OCI-LY1 (cell line): ENCODE data around the gene STXBP3.

Source experiments
- H2AFZ ChIP-seq: fragments of 200-600 bp; sonication (generic), shearing (Covaris generic); 2 replicates; pipeline ENCODE4 v1.6.0; 2014; ENCODE audit warnings: antibody characterized with exemption, mild to moderate bottlenecking, low read length
- H3F3A ChIP-seq: fragments of 200-600 bp; sonication (generic), shearing (Covaris generic); 2 replicates; pipeline ENCODE4 v1.6.0; 2014; ENCODE audit warnings: mild to moderate bottlenecking, antibody characterized with exemption, low read length, moderate library complexity; ENCODE audit not compliant: insufficient read depth
- H3K27ac ChIP-seq: fragments of 200-600 bp; sonication (generic); 2 replicates; pipeline ENCODE4 v1.5.1; 2014; ENCODE audit warnings: low read length, mixed run types, mild to moderate bottlenecking, low read depth; ENCODE audit not compliant: poor library complexity, severe bottlenecking
- H3K27me3 ChIP-seq: fragments of 200-600 bp; sonication (generic); 2 replicates; pipeline ENCODE4 v1.6.0; 2014; ENCODE audit warnings: antibody characterized with exemption, mild to moderate bottlenecking, low read length, moderate library complexity; ENCODE audit not compliant: insufficient read depth
- H3K36me3 ChIP-seq: fragments of 200-600 bp; sonication (generic); 2 replicates; pipeline ENCODE4 v1.6.1; 2014; ENCODE audit warnings: mild to moderate bottlenecking, antibody characterized with exemption, low read length, moderate library complexity, mixed read lengths; ENCODE audit not compliant: insufficient read depth
- H3K4me1 ChIP-seq: fragments of 200-600 bp; sonication (generic); 2 replicates; pipeline ENCODE4 v1.5.1; 2014; ENCODE audit warnings: mild to moderate bottlenecking, low read length, moderate library complexity; ENCODE audit not compliant: insufficient read depth, severe bottlenecking
- H3K4me2 ChIP-seq: fragments of 200-600 bp; sonication (generic), shearing (Covaris generic); 2 replicates; pipeline ENCODE4 v1.6.1; 2014; ENCODE audit warnings: low read length
- H3K4me3 ChIP-seq: fragments of 200-600 bp; sonication (generic); 2 replicates; pipeline ENCODE4 v1.5.1; 2014; ENCODE audit warnings: low read length, low read depth, mild to moderate bottlenecking, mixed read lengths; ENCODE audit not compliant: poor library complexity, severe bottlenecking
- H3K79me2 ChIP-seq: fragments of 200-600 bp; shearing (Covaris generic); 2 replicates; pipeline ENCODE4 v1.6.1; 2016; ENCODE audit warnings: mixed run types, low read length, mixed read lengths; ENCODE audit not compliant: insufficient read depth
- H3K9ac ChIP-seq: fragments of 200-600 bp; sonication (generic), shearing (Covaris generic); 2 replicates; pipeline ENCODE4 v1.6.1; 2014; ENCODE audit warnings: mild to moderate bottlenecking, low read length, mixed read lengths
- H3K9me2 ChIP-seq: fragments of 200-600 bp; sonication (generic), shearing (Covaris generic); 2 replicates; pipeline ENCODE4 v1.6.1; 2014; ENCODE audit warnings: low read depth, mild to moderate bottlenecking, low read length, mixed read lengths
- H3K9me3 ChIP-seq: fragments of 200-600 bp; shearing (Covaris generic); 2 replicates; pipeline ENCODE4 v1.6.1; 2014; ENCODE audit warnings: low read length, mixed read lengths
- H4K20me1 ChIP-seq: fragments of 200-600 bp; sonication (generic), shearing (Covaris generic); 2 replicates; pipeline ENCODE4 v1.6.0; 2016; ENCODE audit warnings: mild to moderate bottlenecking, low read length; ENCODE audit not compliant: insufficient read depth
- CTCF ChIP-seq: fragments of 200-600 bp; sonication (generic), shearing (Covaris generic); IDR thresholded peaks from 2 replicates; pipeline ENCODE4 v1.5.1; 2017; ENCODE audit warnings: mild to moderate bottlenecking, antibody characterized with exemption, low read length, moderate library complexity, mixed read lengths
- EZH2 ChIP-seq: fragments of 200-600 bp; sonication (generic), shearing (Covaris generic); IDR thresholded peaks from 2 replicates; pipeline ENCODE4 v1.8.0; 2017; ENCODE audit warnings: borderline replicate concordance, mixed run types, mild to moderate bottlenecking, antibody characterized with exemption, low read length, moderate library complexity, mixed read lengths

STXBP3 gene

GRCh38 chr1:108706643-108707042 lies 39.8 kb upstream of the STXBP3 start:
- Histone ChIP-seq H3K9me3 (no peaks in the 10 kb centered on the region), H3K27ac (no peak overlapping the region), H3K79me2 (no peaks in the 10 kb centered on the region), H3K36me3 (peaks cover 8% of the 10 kb centered on the region), H2AFZ (no peak overlapping the region), H3K9me2 (no peaks in the 10 kb centered on the region), H3F3A (0 out of 2 replicates have a peak, but pooled peaks cover 3% of the 10 kb centered on the region), H3K4me3 (no peak overlapping the region), H4K20me1 (no peaks in the 10 kb centered on the region), H3K9ac (no peak overlapping the region), H3K4me2 (no peak overlapping the region), H3K4me1 (peaks cover 16% of the 10 kb centered on the region), H3K27me3 (no peaks in the 10 kb centered on the region)
- no peak for TF ChIP-seq CTCF
- TF ChIP-seq EZH2 = no peak

GRCh38 chr1:108708691-108709660 lies 37.5 kb upstream of the STXBP3 start:
- Histone ChIP-seq H3K27me3 (no peaks in the 10 kb centered on the region), H3K27ac (no peak overlapping the region), H3K4me3 (no peak overlapping the region), H3K9me3 (no peaks in the 10 kb centered on the region), H4K20me1 (no peaks in the 10 kb centered on the region), H3K36me3 (no peaks in the 10 kb centered on the region), H2AFZ (no peak overlapping the region), H3K9ac (no peak overlapping the region), H3K4me2 (no peak overlapping the region), H3F3A (no peaks in the 10 kb centered on the region), H3K79me2 (no peaks in the 10 kb centered on the region), H3K4me1 (peaks cover 4% of the 10 kb centered on the region), H3K9me2 (no peaks in the 10 kb centered on the region)
- no peak for TF ChIP-seq EZH2
- TF ChIP-seq CTCF = peak; percentile 72

- no peaks in the 10 kb centered on the region for H3K27me3 ChIP-seq
- H3K4me1 ChIP-seq = no peaks in the 10 kb centered on the region
- H3K79me2 ChIP-seq = no peaks in the 10 kb centered on the region
- H3K9ac ChIP-seq = no peak within 1 kb of the TSS
- no peaks in the 10 kb centered on the region for H3K9me3 ChIP-seq
- H3K27ac ChIP-seq = no peak within 1 kb of the TSS
- H3K4me2 ChIP-seq = no peak within 1 kb of the TSS
- H4K20me1 ChIP-seq = no peaks in the 10 kb centered on the region
- TF ChIP-seq EZH2 (no peak), CTCF (no peak)
- H3K36me3 ChIP-seq = no peaks in the 10 kb centered on the region
- H3K9me2 ChIP-seq = no peaks in the 10 kb centered on the region
- H3F3A ChIP-seq = no peaks in the 10 kb centered on the region
- no peak within 1 kb of the TSS for H2AFZ ChIP-seq
- no peak within 1 kb of the TSS for H3K4me3 ChIP-seq
These were observed 33.8 kb upstream of the STXBP3 start, which contains the start of gene FNDC7 for GRCh38 chr1:108712606-108713150. TSS of gene FNDC7 (plus strand) at chr1:108712908. CDS start at chr1:108712934, 26 bp downstream.
